ENCODE data around the gene FRMD4A. TPM values are rescaled to one million over a fixed set of nuclear protein-coding genes. Genes with fewer than 3 reads are reported as not detected.

The FRMD4A gene
- total RNA-seq, 2 experiments from 2014 or later = 0.17 TPM; not detected in 1

DNA sequence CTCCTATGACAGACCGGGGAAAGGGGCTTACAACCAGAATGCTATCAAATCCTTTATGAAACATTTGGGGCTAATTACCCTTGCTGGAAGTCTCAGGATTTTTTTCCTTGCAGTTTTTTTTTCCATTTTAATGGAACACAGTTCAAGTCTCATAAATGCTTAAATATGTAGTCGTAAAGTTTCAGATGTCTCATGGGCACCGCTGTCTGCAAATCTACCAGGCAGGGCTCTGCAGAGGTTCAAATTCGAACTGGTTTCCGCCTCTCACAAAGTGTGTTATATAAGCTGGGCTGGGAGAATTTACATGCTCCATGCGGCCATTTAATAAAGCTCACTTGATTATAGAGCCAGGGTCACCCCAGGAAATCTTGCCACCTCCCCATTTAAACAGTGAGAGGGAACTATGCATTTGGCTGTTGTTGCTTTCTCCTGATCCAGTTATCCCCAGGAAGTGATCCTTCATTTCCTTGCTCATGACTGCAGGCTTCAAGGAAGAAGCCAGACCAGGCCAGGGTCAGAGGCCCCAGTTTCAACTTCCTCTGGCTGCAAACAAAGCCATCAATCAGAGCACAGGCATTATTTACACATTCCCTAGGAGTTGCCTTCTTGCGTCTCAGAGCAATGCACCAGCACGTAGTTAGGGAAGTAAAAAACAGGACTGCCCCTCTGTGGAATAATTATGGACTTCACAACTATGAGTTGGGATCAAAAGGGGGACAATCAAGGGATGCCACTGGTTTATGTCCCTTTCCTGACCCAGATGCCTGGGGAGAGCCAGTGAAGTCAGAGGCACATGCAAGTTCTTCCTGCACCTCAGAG lies 385.1 kb downstream of the FRMD4A start:
- Histone ChIP-seq H3K27ac (ENCODE audit: low read depth, low read length, poor library complexity, severe bottlenecking) (no peak overlapping the region), H3K4me3 (ENCODE audit: low read depth, low read length, poor library complexity, severe bottlenecking) (no peak overlapping the region), H3K79me2 (ENCODE audit: insufficient read depth, low read depth, low read length) (no peaks in the 10 kb centered on the region), H3K9me2 (ENCODE audit: insufficient read depth, low read length) (no peaks in the 10 kb centered on the region), H3K36me3 (ENCODE audit: insufficient read depth, low read length) (no peaks in the 10 kb centered on the region), H3K4me1 (ENCODE audit: insufficient read depth, low read length, poor library complexity, severe bottlenecking) (no peaks in the 10 kb centered on the region), H4K20me1 (ENCODE audit: insufficient read depth, low read length) (no peaks in the 10 kb centered on the region), H2AFZ (ENCODE audit: low read length) (no peak overlapping the region), H3K9me3 (ENCODE audit: low read length) (no peaks in the 10 kb centered on the region), H3K4me2 (ENCODE audit: low read length) (no peak overlapping the region)
- ChIA-PET POLR2A (no interaction called here), CTCF (ENCODE audit: unreplicated experiment) (no interaction called here)
- DNase-seq (ENCODE audit: low spot score) = no peak
- no TSS peak for BruUV-seq (replicated peaks)
- no peak for TF ChIP-seq EZH2phosphoT487 (IDR thresholded peaks at IDR 0.05; ENCODE audit: borderline replicate concordance, low read depth, low read length)
- TF ChIP-seq, protein P1, sequence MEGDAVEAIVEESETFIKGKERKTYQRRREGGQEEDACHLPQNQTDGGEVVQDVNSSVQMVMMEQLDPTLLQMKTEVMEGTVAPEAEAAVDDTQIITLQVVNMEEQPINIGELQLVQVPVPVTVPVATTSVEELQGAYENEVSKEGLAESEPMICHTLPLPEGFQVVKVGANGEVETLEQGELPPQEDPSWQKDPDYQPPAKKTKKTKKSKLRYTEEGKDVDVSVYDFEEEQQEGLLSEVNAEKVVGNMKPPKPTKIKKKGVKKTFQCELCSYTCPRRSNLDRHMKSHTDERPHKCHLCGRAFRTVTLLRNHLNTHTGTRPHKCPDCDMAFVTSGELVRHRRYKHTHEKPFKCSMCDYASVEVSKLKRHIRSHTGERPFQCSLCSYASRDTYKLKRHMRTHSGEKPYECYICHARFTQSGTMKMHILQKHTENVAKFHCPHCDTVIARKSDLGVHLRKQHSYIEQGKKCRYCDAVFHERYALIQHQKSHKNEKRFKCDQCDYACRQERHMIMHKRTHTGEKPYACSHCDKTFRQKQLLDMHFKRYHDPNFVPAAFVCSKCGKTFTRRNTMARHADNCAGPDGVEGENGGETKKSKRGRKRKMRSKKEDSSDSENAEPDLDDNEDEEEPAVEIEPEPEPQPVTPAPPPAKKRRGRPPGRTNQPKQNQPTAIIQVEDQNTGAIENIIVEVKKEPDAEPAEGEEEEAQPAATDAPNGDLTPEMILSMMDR (conservative IDR thresholded peaks at IDR 0.05; ENCODE audit: low read length) = no peak
- intact Hi-C loops (cut with micrococcal nuclease; ENCODE audit: unreplicated experiment) = no loop called here

DNA sequence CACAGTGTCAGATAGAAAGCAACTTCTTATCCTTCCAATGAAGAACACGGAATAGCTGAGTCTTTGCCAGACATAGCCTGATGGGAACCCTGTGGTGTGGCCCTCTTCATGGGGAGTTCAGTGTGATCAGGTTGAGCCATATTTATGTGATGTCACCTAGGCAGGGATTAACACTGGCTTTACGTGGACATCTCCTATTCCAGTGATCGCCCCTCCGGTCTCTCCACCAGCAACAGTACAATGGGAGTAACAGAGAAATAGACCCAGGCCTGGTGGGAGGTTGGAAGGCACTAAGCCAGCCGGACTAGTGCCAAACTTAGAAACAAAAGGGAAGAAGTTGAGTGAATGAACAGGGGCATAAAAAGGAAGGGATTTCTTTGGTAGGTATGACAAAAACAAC lies 385.9 kb downstream of the FRMD4A start:
- no peaks in the 10 kb centered on the region for H3K9me2 ChIP-seq (ENCODE audit: insufficient read depth, low read length)
- DNase-seq (ENCODE audit: low spot score) = no peak
- BruUV-seq (replicated peaks) = no TSS peak
- no peaks in the 10 kb centered on the region for H4K20me1 ChIP-seq (ENCODE audit: insufficient read depth, low read length)
- POLR2A ChIA-PET = no interaction called here
- H3K79me2 ChIP-seq (ENCODE audit: insufficient read depth, low read depth, low read length) = no peaks in the 10 kb centered on the region
- no peak overlapping the region for H3K27ac ChIP-seq (ENCODE audit: low read depth, low read length, poor library complexity, severe bottlenecking)
- H3K36me3 ChIP-seq (ENCODE audit: insufficient read depth, low read length) = no peaks in the 10 kb centered on the region
- intact Hi-C loops (cut with micrococcal nuclease; ENCODE audit: unreplicated experiment) = no loop called here
- H3K9me3 ChIP-seq (ENCODE audit: low read length) = no peaks in the 10 kb centered on the region
- H3K4me3 ChIP-seq (ENCODE audit: low read depth, low read length, poor library complexity, severe bottlenecking) = no peak overlapping the region
- TF ChIP-seq EZH2phosphoT487 (IDR thresholded peaks at IDR 0.05; ENCODE audit: borderline replicate concordance, low read depth, low read length) = no peak
- TF ChIP-seq, protein P1 (conservative IDR thresholded peaks at IDR 0.05; ENCODE audit: low read length) = no peak
- no peak overlapping the region for H3K4me2 ChIP-seq (ENCODE audit: low read length)
- no peaks in the 10 kb centered on the region for H3K4me1 ChIP-seq (ENCODE audit: insufficient read depth, low read length, poor library complexity, severe bottlenecking)
- H2AFZ ChIP-seq (ENCODE audit: low read length) = no peak overlapping the region
- CTCF ChIA-PET (ENCODE audit: unreplicated experiment) = no interaction called here

DNA sequence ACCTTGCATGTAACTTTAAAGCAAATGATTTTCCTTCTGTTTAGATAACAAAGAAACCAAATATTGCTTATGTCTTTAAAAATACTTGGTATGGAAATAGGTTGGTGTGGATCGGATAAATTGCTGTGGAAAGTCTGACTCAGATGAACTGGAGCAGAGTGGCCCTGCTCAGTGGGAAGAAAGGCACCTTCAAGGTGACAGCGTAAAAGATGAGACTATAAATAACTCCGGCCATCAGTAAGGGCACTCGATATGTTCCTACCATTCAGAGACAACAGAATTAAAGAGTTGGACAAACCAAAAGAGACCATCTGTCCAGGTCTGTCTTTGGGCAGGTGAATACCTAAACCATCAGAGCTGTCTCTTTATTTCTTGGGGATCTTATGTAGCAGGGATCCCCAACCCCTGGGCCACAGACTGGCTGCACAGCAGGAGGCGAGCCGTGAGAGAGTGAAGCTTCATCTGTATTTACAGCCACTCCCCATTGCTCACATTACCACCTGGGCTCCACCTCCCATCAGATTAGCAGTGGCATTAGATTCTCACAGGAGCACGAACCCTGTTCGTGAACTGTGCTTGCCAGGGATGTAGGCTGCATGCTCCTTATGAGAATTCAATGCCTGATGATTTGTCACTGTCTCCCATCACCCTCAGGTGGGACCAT lies 386.9 kb downstream of the FRMD4A start:
- H3K4me2 ChIP-seq (ENCODE audit: low read length) = no peak overlapping the region
- CTCF ChIA-PET (ENCODE audit: unreplicated experiment) = no interaction called here

More for the DNA sequence above, 386.9 kb downstream of the FRMD4A start:
- POLR2A ChIA-PET = no interaction called here
- H3K27ac ChIP-seq (ENCODE audit: low read depth, low read length, poor library complexity, severe bottlenecking) = no peak overlapping the region
- intact Hi-C loops (cut with micrococcal nuclease; ENCODE audit: unreplicated experiment) = no loop called here
- no TSS peak for BruUV-seq (replicated peaks)
- H3K4me1 ChIP-seq (ENCODE audit: insufficient read depth, low read length, poor library complexity, severe bottlenecking) = no peaks in the 10 kb centered on the region
- no peaks in the 10 kb centered on the region for H3K36me3 ChIP-seq (ENCODE audit: insufficient read depth, low read length)
- no peak overlapping the region for H2AFZ ChIP-seq (ENCODE audit: low read length)
- H3K79me2 ChIP-seq (ENCODE audit: insufficient read depth, low read depth, low read length) = no peaks in the 10 kb centered on the region
- H3K9me2 ChIP-seq (ENCODE audit: insufficient read depth, low read length) = no peaks in the 10 kb centered on the region
- DNase-seq (ENCODE audit: low spot score) = no peak
- H4K20me1 ChIP-seq (ENCODE audit: insufficient read depth, low read length) = no peaks in the 10 kb centered on the region
- TF ChIP-seq, protein P1 (conservative IDR thresholded peaks at IDR 0.05; ENCODE audit: low read length) = no peak
- TF ChIP-seq EZH2phosphoT487 (IDR thresholded peaks at IDR 0.05; ENCODE audit: borderline replicate concordance, low read depth, low read length) = no peak
- no peak overlapping the region for H3K4me3 ChIP-seq (ENCODE audit: low read depth, low read length, poor library complexity, severe bottlenecking)
- H3K9me3 ChIP-seq (ENCODE audit: low read length) = no peaks in the 10 kb centered on the region
